Transverse colon (tissue), 3 donors: ENCODE data around the gene TMEM134.

Experiments
- EP300 ChIP-seq: sonication (generic); formaldehyde crosslinking; IDR thresholded peaks from one replicate; pipeline ENCODE4 v1.6.1; 2017; ENCODE audit warnings: antibody characterized with exemption, low read depth
- POLR2A ChIP-seq: fragments of 450-650 bp; IDR thresholded peaks from one replicate; pipeline ENCODE4 v1.6.1; 2016; ENCODE audit warnings: antibody characterized with exemption, mild to moderate bottlenecking, moderate library complexity
- TF ChIP-seq, protein P1 (sequence below), 5 experiments: fragments of 200-600 bp in 3 of 5; fragments of 450-650 bp in 2 of 5; sonication (generic) in 3 of 5; IDR thresholded peaks; 1 replicate in 2 of 5; 2 replicates in 3 of 5; pipeline ENCODE4 v1.5.1; 2016 to 2017; ENCODE audit warnings: antibody characterized with exemption in 5 of 5, inconsistent platforms in 3 of 5, mild to moderate bottlenecking in 2 of 5, moderate library complexity in 1 of 5

- peak; percentile 21 for TF ChIP-seq POLR2A
- TF ChIP-seq, protein P1, sequence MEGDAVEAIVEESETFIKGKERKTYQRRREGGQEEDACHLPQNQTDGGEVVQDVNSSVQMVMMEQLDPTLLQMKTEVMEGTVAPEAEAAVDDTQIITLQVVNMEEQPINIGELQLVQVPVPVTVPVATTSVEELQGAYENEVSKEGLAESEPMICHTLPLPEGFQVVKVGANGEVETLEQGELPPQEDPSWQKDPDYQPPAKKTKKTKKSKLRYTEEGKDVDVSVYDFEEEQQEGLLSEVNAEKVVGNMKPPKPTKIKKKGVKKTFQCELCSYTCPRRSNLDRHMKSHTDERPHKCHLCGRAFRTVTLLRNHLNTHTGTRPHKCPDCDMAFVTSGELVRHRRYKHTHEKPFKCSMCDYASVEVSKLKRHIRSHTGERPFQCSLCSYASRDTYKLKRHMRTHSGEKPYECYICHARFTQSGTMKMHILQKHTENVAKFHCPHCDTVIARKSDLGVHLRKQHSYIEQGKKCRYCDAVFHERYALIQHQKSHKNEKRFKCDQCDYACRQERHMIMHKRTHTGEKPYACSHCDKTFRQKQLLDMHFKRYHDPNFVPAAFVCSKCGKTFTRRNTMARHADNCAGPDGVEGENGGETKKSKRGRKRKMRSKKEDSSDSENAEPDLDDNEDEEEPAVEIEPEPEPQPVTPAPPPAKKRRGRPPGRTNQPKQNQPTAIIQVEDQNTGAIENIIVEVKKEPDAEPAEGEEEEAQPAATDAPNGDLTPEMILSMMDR (IDR thresholded peaks at IDR 0.05) = no peak
- TF ChIP-seq EP300 = no peak
These were observed 30.7 kb downstream of the TMEM134 start for GRCh38 chr11:67438158-67438902.
